Measurements from ENCODE around the gene FYTTD1.
A peak's percentile ranks its signal among the peaks of the same experiment; 100 is the strongest.
"Not testable (repeated sequence)": the region's sequence is repeated elsewhere in the genome, so short reads cannot be mapped to it uniquely, and the experiment has no call there.

FYTTD1 gene, protein sequence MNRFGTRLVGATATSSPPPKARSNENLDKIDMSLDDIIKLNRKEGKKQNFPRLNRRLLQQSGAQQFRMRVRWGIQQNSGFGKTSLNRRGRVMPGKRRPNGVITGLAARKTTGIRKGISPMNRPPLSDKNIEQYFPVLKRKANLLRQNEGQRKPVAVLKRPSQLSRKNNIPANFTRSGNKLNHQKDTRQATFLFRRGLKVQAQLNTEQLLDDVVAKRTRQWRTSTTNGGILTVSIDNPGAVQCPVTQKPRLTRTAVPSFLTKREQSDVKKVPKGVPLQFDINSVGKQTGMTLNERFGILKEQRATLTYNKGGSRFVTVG

DNA sequence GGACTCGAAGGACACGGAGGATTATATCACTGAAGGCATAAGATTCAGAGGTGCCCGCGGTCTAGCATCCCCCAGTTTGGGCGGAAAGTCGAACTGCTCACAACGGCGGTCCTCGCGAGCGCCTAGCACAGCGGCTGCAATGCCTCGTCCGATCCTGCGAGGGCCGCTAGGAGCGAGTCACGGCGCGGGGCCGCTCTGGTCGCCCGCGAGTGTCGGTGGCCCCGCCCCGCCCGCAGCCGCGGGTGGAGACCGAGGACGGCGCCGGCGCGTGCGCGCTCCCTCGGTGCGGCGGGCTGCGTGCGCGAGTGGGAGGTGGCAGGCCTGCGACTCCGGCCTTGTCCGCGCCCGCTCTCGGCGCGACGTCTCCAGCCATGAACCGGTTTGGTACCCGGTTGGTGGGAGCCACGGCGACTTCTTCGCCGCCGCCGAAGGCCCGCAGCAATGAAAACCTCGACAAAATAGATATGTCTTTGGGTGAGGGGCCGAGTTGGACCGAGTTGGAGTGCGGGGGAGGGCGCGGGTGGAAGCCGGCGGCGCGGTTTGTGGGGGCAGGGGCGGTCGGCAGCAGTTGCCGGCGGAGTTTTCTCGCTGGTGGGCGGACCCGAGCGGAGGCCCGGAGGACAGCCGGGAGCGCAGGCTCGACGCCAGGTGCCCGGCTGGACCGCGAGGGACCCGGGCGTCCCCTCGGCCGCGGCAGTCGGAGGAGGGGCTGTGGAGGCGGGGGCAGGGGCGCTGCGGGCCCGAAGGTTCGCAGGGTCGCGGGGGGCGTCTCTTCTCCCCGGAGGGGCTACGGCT is at the start of gene FYTTD1:
Gene FYTTD1 (plus strand): TSS at position 283 of the 795 bp plus-strand sequence. CDS start 89 bp downstream, at position 372.
- peak; percentile 74 to 75 for DNase-seq (ENCODE audit: low read depth in 2 of 2)

DNA sequence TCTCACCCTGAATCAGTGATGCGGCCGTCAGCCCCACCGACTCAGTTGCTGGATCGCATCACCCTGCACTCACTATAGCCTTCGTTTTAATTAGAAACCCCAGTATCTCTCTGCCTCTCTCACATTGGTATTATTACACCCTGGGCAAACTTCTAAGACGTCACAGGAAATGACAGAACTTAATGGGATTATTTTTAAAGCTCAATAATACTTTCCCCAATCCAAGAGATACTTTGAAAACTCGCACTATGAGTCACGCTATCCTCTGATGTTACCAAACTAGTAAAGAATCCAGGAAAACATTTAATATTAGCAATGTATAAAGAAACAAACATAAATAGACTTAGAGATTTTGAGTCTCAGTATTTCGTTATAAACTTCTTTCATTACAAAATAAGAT is 49.6 kb upstream of the FYTTD1 start:
- DNase-seq (ENCODE audit: low read depth in 2 of 2) = no peak

DNA sequence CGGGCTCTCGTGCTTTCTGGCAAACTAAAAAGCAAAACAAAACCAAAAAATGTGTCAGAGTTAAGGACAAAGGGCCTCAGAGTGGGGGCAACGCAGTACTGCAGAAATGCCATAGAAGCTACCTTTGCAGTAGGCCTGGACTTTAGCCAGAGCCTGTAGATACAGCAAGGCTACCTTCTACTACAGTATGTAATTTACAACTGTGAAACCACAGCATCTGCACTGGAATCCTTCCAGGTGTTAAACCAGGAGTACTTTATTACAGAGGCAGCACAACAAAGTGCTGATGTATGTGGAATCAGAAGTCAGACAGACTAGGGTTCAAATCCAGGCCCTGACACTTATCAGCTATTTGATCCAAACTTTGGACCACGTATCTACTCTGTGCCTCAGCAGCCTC is 47.8 kb upstream of the FYTTD1 start:
- no peak for DNase-seq (ENCODE audit: low read depth in 2 of 2)

DNA sequence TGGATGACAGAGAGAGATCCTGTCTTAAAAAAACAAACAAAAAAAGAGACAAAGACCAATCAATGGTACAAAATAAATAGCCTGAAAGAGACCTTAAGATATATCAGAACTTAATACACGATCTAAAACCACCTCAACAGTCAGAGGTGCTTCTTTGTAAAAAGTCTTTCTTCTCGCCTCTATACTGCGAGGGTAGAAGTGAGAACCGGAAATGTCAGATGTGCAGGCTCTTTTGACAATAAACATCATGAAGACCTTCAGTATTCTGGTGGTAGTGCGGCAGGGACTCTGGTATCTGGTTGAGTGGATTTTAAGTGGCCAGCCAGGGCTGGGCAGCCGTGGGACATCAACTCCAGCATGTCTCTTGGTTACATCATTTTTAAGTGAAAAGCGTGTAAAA is 43.0 kb upstream of the FYTTD1 start:
- no peak for DNase-seq (ENCODE audit: low read depth in 2 of 2)

DNA sequence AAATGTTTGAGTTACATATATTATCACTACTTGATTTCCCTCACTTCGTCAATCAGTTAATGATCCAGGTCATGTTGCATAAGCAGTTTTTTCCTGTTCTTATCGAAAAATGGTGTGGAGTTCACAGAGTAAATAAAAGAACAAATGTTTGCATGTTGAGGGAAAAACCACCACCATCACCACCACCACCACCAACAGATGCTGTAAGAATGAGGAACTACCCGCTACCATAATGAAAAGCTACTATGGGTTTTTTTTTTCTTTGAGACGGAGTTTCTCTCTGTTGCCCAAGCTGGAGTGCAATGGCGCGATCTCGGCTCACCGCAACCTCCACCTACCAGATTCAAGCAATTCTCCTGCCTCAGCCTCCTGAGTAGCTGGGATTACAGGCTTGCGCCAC is 40.5 kb upstream of the FYTTD1 start:
- no peak for DNase-seq (ENCODE audit: low read depth in 2 of 2)

DNA sequence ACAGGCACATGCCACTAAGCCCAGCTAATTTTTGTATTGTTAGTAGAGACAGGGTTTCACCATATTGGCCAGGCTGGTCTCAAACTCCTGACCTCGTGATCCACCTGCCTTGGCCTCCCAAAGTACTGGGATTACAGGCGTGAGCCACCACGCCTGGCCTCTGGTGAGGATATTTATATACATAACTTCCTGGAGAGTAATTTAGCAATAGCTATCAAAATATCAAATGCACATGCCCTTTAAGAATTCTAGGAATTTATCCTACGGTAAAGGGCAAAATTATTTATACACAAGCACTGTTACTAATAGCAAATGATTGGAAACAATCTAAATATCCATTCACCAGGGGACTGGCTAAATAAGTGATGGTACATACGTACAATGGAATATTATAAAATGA is 38.7 kb upstream of the FYTTD1 start:
- DNase-seq (ENCODE audit: low read depth in 2 of 2) = not testable (repeated sequence)

DNA sequence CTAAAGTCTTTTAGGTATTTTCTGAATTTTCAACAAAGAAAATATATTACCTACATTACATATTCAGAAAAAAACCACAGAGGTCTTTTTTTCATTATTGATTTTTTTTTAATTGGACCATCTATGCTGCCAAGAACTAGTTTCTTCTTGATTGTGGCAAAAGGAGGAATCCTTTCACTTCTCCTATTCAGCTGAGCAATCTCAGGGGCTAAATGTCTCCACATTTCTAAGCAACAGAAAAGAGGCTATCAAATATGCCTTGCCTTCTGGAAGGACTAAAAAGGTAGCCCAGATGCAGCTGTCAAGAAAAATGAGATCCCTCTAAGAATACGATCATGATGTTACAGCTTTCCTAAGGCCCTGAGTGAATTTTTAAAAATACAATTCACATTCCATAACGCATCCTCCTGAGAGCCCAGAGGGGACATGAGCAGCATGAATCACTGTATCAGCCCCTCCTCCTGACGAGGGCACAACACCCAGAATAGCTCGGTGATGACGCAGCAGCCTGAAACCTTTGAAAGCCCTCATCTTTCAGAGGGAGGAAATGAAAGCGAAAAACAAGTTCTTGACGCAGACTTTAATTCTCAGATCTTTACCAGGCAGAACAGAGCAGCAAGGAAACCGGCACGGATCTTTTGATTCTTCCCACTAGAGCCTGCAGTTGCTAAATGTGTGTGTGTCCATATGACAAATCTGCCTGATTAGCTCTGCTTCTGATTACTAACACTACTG is 37.5 kb upstream of the FYTTD1 start:
- peak; percentile 75 to 79 for DNase-seq (ENCODE audit: low read depth in 2 of 2)

DNA sequence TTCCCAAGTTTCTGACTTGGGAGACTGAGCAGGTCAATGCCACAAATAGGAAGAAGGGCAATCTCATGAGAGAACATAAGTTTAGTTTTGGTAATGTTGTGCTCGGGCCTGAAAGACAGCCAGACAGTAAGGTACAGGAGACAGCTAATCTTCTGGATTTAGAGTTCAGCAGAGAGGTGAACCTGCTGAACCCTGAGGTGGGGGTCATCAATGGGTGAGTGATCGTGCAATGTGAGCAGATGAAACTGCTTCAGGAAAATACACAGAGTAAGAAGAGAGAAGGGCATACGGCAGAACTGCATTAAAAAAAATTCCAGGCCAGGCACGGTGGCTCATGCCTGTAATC is 36.2 kb upstream of the FYTTD1 start:
- DNase-seq (ENCODE audit: low read depth in 2 of 2) = no peak

DNA sequence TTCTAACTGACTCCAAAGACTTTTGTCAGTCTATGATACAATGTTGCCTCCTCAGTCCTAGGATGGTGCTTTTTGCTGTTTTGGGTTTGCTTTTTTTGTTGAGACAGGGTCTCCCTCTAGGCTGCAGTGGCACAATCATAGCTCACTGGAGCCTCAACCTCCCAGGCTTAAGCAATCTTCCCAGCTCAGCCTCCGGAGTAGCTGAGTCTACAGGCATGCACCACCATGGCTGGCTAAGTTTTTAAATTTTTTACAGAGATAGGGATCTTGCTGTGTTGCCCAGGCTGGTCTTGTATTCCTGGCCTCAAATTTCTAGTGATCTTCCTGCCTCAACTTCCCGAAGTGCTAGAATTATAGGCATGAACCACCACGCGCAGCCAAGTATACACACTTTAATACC is 35.4 kb upstream of the FYTTD1 start:
- DNase-seq (ENCODE audit: low read depth in 2 of 2) = no peak

DNA sequence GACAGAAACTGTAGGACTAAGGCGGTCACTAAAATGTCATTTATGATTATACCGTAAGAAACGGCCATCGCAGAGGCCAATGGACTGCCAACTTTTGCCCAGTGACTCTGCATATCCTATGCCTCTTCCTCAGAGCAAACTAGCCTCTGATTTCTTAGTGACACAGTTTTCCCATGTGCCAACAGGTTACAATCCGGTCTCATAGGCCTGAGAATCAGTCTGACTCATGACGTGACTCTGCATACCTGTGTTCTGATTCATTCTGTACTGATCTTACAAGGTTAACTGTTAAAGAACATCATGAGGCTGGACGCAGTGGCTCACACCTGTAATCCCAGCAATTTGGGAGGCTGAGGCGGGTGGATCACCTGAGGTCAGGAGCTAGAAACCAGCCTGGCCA is 30.8 kb upstream of the FYTTD1 start:
- no peak for DNase-seq (ENCODE audit: low read depth in 2 of 2)

DNA sequence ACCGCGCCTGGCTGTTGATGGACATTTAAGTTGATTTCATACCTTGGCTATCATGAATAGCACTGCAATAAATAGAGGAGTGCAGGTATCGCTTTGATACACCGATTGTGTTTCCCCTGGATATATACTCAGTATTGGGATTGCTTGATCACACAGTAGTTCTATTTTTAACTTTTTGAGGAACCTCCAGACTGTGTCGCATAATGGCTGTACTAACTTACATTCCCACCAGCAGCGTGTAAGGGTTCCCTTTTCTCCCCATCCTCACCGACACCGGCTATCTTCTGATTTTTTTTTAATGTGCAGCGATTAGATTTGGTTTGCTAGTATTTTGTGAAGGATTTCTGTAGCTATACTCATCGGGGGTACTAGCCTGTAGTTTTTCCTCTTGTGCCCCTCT is 29.0 kb upstream of the FYTTD1 start:
- DNase-seq (ENCODE audit: low read depth in 2 of 2) = no peak

DNA sequence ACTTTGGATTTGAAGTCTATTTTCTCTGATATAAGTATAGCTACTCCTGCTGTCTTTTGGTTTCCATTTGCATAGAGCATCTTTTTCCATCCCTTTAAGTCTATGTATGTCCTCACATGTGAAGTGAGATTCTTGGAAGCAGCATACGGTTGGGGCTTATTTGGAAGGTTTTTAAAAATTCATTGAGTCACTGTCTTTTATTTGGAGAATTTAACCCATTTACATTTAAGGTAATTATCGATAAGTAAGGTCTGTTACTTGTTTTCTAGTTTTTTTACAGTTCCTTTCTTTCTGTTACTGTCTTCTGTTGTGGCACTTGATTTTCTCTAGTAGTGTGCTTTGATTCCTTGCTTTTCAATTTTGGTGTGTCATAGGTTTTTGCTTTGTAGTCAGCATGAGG is 26.9 kb upstream of the FYTTD1 start:
- DNase-seq (ENCODE audit: low read depth in 2 of 2) = no peak

DNA sequence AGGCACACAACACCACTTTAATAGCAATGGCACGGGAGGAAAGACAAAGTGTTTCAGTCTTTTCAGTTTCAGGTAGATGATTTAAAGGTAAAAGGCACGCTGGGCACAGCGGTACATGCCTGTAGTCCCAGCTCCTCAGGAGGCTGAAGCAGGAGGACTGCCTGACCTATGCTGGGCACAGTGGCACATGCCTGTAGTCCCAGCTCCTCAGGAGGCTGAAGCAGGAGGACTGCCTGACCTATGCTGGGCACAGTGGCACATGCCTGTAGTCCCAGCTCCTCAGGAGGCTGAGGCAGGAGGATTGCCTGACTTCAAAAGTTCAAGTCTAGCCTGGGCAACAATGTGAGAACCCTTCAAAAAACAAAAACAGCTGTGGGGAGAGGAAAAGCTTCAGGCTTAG is 21.8 kb upstream of the FYTTD1 start:
- DNase-seq (ENCODE audit: low read depth in 2 of 2) = not testable (repeated sequence)

DNA sequence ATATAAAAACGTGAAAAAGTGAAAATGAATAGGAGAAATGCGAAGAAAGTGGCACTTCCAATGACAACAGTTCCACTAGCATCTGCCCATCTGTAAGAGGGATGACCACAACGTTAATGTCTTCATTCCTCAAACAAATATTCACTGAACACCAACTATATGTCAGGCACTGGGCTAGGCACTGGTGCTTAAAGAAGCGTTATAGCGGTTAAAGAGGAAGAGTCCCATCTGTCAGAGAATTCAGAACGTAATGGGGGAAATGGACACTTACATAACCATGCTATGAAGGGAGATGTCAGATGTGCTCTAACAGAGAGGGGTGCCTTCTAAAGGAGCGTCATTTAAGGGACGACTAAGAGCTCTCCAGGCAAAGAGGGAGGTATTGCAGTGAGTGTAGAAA is 21.2 kb upstream of the FYTTD1 start:
- no peak for DNase-seq (ENCODE audit: low read depth in 2 of 2)

DNA sequence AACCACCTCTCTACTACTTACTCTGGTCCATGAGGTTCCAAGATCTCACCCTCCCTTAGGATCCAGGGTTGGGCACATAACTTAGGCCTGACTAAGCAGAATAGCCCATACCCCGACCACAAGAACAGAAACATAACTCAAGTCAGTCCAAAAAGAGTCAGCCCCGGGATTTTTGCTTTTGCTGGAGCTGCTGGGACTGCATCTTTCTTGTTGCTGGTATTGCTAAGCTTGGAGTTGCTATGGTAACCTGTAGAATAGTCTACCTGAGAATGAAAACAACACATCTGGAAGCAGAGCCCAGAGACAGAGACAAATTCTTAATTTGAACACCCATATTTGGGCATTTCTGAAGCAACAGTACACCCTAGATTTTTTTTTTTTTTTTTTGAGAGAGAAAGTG is 19.5 kb upstream of the FYTTD1 start:
- no peak for DNase-seq (ENCODE audit: low read depth in 2 of 2)

DNA sequence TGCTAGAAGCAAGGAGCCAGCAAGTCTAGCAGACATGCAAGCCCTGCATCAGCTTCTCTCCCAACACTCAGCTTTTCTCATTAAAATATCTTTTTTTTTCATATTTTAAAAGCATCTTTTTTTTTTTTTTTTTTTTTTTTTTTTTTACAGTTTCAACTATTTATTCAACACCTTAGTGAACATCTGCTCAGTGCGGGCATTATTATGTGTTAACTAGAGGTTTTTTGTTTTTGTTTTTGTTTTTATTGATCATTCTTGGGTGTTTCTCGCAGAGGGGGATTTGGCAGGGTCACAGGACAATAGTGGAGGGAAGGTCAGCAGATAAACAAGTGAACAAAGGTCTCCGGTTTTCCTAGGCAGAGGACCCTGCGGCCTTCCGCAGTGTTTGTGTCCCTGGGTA is 18.9 kb upstream of the FYTTD1 start:
- not testable (repeated sequence) for DNase-seq (ENCODE audit: low read depth in 2 of 2)

DNA sequence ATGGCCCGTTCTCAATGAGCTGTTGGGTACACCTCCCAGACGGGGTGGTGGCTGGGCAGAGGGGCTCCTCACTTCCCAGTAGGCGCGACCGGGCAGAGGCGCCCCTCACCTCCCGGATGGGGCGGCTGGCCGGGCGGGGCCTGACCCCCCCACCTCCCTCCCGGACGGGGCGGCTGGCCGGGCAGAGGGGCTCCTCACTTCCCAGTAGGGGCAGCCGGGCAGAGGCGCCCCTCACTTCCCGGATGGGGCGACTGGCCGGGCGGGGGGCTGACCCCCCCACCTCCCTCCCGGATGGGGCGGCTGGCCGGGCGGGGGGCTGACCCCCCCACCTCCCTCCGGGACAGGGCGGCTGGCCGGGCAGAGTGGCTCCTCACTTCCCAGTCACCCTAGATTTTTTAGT is 18.2 kb upstream of the FYTTD1 start:
- not testable (repeated sequence) for DNase-seq (ENCODE audit: low read depth in 2 of 2)

DNA sequence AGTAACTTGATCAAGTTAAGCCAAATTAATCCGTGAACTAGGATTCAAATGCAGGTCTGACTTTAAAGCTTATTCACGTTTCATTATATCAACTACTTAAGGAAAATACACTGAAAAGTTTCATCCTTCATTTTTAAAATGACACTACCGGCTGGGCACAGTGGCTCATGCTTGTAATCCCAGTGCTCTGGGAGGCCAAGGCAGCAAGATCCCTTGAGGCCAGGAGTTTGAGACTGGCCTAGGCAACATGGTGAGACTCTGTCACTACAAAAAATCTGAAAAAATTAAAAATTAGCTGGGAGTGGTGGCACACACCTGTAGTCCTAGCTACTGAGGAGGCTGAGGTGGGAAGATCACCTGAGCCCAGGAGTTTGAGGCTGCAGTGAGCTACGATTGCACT is 16.6 kb upstream of the FYTTD1 start:
- DNase-seq (ENCODE audit: low read depth in 2 of 2) = no peak

DNA sequence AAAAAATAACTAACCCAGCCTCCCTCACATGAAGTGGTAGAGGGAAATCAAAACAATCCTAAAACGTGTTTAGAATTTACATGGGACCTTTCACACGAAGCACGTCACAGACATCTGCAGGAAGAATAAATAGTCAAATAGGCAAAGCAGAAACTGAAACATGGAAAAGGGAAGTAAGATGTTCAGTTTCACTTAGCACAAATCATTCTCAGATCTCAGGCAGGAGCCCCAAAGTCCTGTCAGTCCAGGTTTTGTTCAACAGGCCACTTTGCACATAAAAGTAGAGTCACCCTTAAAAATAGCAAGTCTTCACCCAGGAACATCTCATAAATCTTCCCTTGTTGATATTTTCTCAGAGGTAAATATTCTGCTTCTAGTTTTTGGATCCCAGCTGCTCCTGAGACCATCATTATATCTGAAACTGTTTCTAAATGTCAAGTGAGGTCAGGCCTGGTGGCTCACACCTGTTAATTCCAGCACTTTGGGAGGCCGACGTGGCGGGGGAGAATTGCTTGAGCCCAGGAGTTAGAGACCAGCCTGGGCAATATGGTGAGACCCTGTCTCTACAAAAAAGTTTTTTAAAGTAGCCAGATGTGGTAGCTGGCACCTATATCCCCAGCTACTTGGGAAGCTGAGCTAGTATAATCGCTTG is 14.9 kb upstream of the FYTTD1 start:
- DNase-seq (ENCODE audit: low read depth in 2 of 2) = no peak

DNA sequence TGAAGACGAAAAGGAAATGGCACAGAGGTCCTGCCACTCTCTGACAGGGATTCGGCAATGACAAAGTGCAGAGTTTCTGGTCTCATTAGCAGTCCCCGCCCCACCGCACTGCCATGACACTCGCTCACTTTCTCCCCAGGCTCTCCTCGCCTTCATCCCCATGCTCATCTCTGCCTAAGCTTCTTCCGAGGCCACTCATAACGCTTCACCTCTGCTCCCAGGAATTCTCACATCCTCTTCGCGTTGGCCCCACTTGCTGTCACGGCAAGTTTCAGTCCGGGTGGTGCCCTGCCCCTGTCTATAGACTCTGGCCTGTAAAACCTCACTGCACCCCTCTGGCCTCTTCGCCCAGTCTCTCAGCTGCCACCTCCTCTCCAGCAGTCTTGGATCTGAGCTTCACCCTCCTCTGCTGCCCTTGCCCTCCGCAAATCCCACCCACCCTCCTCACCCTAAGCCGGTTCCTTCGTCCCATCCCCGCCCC is 13.6 kb upstream of the FYTTD1 start:
- peak; percentile 8 to 47 for DNase-seq (ENCODE audit: low read depth in 2 of 2)

DNA sequence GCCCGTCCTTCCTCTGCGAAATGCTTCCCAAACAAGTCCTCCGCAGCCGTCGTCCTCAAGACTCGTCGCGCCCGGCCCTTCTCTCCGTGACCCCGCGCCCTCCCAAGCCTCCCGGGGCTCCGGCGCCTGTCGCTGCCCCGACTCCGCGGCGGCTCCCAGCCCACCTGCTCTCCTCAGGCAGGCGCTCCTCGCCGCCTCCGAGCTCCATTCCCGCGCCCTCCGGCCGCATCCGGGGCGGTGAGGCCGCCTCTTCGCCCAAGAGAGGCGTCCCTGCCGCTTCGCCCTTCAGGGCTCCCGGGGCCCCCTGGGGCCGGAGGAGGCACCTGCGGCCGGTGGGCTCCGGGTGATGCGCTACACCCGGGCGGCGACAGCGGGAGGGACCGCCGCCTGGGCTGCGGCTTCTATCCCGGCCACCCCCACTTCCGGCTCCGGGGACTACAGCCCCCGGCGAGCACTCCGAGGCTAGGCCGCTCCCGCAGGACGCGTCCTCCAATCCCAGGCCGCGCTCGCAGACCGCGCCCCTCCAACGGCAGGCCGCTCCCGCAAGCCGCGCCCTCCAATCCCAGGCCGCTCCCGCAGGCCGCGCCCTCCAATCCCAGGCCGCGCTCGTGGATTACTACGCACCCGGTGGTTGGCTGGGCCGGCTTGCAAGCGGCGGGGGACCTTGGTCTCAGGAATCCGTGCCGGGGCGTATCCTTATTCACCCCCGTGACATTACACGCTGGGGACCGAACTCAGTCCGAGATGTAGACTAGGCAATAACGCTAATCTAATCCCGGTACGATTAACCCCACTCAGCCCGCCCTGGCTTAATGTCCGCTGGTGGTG is 13.0 kb upstream of the FYTTD1 start, which contains the start of gene RUBCN:
Gene RUBCN (minus strand): TSS at position 414 of the 828 bp plus-strand sequence. CDS start 185 bp downstream, at position 229.
- DNase-seq (ENCODE audit: low read depth in 2 of 2) = peak; percentile 87 to 92
